Measurements from ENCODE around the gene SOCS6.
A peak's percentile ranks its signal among the peaks of the same experiment; 100 is the strongest.
"Not testable (repeated sequence)": the region's sequence is repeated elsewhere in the genome, so short reads cannot be mapped to it uniquely, and the experiment has no call there.

Gene SOCS6

GRCh38 chr18:70337139-70337972 lies 48.5 kb downstream of the SOCS6 start:
- no peaks in the 10 kb centered on the region for H3K27me3 ChIP-seq
- H3K4me1 ChIP-seq, result 0 out of 2 replicates have a peak, but pooled peaks cover 4% of the 10 kb centered on the region
- TF ChIP-seq, protein P1, sequence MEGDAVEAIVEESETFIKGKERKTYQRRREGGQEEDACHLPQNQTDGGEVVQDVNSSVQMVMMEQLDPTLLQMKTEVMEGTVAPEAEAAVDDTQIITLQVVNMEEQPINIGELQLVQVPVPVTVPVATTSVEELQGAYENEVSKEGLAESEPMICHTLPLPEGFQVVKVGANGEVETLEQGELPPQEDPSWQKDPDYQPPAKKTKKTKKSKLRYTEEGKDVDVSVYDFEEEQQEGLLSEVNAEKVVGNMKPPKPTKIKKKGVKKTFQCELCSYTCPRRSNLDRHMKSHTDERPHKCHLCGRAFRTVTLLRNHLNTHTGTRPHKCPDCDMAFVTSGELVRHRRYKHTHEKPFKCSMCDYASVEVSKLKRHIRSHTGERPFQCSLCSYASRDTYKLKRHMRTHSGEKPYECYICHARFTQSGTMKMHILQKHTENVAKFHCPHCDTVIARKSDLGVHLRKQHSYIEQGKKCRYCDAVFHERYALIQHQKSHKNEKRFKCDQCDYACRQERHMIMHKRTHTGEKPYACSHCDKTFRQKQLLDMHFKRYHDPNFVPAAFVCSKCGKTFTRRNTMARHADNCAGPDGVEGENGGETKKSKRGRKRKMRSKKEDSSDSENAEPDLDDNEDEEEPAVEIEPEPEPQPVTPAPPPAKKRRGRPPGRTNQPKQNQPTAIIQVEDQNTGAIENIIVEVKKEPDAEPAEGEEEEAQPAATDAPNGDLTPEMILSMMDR (IDR thresholded peaks at IDR 0.05; ENCODE audit: low read depth, low read length), result no peak
- H3K4me3 ChIP-seq (ENCODE audit: low read depth, low read length), result no peak overlapping the region
- no peaks in the 10 kb centered on the region for H3K9me3 ChIP-seq
- DNase-seq, result peak; percentile 21
- H3K36me3 ChIP-seq, result no peaks in the 10 kb centered on the region

- H3K9me3 ChIP-seq, result no peaks in the 10 kb centered on the region
- no peak overlapping the region for H3K4me3 ChIP-seq (ENCODE audit: low read depth, low read length)
- 0 out of 2 replicates have a peak, but pooled peaks cover 4% of the 10 kb centered on the region for H3K4me1 ChIP-seq
- TF ChIP-seq, protein P1 (IDR thresholded peaks at IDR 0.05; ENCODE audit: low read depth, low read length), result no peak
- H3K27me3 ChIP-seq, result no peaks in the 10 kb centered on the region
- no peaks in the 10 kb centered on the region for H3K36me3 ChIP-seq
- DNase-seq, result no peak
Measured at GRCh38 chr18:70338890-70339289, 50.0 kb downstream of the SOCS6 start.

- Histone ChIP-seq H3K36me3 (no peaks in the 10 kb centered on the region), H3K9me3 (no peaks in the 10 kb centered on the region), H3K4me1 (0 out of 2 replicates have a peak, but pooled peaks cover 4% of the 10 kb centered on the region), H3K27me3 (no peaks in the 10 kb centered on the region), H3K4me3 (ENCODE audit: low read depth, low read length) (no peak overlapping the region)
- no peak for DNase-seq
- TF ChIP-seq, protein P1 (IDR thresholded peaks at IDR 0.05; ENCODE audit: low read depth, low read length), result no peak
Measured at GRCh38 chr18:70339915-70340314, 51.1 kb downstream of the SOCS6 start.

GRCh38 chr18:70348481-70348880 lies 59.6 kb downstream of the SOCS6 start:
- not testable (repeated sequence) for H3K36me3 ChIP-seq; DNase-seq; H3K4me1 ChIP-seq; H3K27me3 ChIP-seq; H3K4me3 ChIP-seq (ENCODE audit: low read depth, low read length); H3K9me3 ChIP-seq

DNA sequence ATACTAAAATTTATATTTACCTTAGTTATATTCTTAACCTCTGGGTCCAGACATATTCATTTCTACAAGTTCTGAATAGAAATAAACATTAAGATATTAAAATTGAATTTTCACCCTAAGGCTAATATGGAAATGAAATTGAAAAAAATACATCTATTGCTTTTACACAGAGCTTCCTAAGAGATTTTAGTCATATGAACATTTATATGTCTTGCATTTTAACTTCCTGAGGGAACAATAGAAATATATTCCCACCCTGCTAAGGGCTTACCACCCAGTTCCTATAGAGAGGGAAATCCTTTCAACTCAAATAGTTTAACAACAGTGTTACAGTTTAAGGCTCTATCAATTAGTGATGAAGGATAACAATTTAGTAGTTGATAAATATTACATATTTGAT lies 60.5 kb downstream of the SOCS6 start:
- no peak for DNase-seq
- no peak overlapping the region for H3K4me3 ChIP-seq (ENCODE audit: low read depth, low read length)
- no peaks in the 10 kb centered on the region for H3K27me3 ChIP-seq
- no peaks in the 10 kb centered on the region for H3K4me1 ChIP-seq
- TF ChIP-seq, protein P1 (IDR thresholded peaks at IDR 0.05; ENCODE audit: low read depth, low read length), result no peak
- no peaks in the 10 kb centered on the region for H3K36me3 ChIP-seq
- no peaks in the 10 kb centered on the region for H3K9me3 ChIP-seq

DNA sequence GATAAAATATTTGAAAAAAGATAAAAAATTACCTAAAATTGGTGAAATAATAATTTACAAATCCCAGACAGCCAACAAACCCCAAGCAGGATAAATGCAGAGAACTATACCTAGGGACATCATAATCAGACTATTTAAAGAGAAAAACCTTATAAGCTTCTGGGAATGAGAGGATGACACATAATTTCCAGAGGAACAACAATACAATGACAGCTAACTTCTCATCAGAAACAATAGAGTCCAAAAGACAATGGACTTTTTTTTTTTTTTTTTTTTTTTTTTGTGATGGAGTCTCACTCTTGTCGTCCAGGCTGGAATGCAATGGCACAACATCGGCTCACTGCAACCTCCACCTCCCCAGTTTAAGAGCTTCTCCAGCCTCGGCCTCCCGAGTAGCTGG lies 65.2 kb downstream of the SOCS6 start:
- DNase-seq, result no peak
- no peaks in the 10 kb centered on the region for H3K9me3 ChIP-seq
- TF ChIP-seq, protein P1 (IDR thresholded peaks at IDR 0.05; ENCODE audit: low read depth, low read length), result no peak
- H3K36me3 ChIP-seq, result no peaks in the 10 kb centered on the region
- no peaks in the 10 kb centered on the region for H3K4me1 ChIP-seq
- H3K27me3 ChIP-seq, result no peaks in the 10 kb centered on the region
- no peak overlapping the region for H3K4me3 ChIP-seq (ENCODE audit: low read depth, low read length)
